HG02642 (cell line): ENCODE measurements around the gene PPP3R2.

Experiments used
- ATAC-seq: cut with Tn5 transposase; IDR thresholded peaks from one replicate; pipeline ENCODE4 v1.9.1; 2021; ENCODE audit warnings: mild to moderate bottlenecking; ENCODE audit not compliant: unreplicated experiment, poor library complexity

The PPP3R2 gene

GRCh38 chr9:101543098-101543735, 51.6 kb downstream of the PPP3R2 start:
- ATAC-seq, result no peak
